ENCODE results near the gene EPHB2. TPM values are rescaled to one million over a fixed set of nuclear protein-coding genes. Genes with fewer than 3 reads are reported as not detected.

EPHB2 gene
- total RNA-seq, 1 donor from 2014 or later = 6.0 TPM

DNA sequence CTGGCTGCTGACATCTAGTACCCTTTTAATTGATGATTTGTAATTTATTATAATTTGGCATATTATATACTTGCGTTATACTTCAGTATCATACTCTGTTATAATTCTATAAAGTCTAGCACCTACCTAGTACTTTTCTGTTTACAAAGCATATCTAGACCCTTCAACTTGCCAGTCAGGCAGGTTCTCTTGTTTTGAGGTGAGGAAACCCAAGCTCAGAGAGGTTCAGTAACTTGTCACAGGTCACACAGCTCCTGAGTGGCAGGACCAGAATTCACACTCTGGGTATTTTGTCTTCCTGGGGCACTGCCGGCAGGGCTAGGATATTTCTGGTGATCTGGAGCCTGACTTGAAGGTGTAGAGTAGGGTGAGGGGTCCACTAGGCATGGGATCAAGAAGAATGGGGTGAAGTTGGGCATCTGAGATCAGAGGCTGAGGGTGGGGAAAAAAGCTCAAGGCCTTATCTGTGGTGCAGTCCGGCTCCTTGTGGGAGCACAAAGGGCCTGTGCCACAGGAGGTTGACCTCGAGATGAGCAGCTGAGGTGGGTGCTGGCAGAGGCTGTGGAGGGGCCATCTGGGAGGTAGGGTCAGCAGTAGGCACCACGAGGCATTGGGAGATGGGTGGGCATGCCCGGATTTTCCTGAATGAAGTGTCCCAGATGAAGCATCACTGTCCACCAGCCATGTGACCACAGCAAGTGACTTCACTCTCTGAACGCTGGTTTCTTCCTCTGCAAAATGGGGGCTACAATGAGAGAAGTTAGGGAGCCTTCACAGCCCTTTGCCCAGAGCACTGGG, 102.6 kb downstream of the EPHB2 start:
- H3K4me3 ChIP-seq = no peak overlapping the region
- H3K36me3 ChIP-seq = no peaks in the 10 kb centered on the region
- TF ChIP-seq, protein P1, sequence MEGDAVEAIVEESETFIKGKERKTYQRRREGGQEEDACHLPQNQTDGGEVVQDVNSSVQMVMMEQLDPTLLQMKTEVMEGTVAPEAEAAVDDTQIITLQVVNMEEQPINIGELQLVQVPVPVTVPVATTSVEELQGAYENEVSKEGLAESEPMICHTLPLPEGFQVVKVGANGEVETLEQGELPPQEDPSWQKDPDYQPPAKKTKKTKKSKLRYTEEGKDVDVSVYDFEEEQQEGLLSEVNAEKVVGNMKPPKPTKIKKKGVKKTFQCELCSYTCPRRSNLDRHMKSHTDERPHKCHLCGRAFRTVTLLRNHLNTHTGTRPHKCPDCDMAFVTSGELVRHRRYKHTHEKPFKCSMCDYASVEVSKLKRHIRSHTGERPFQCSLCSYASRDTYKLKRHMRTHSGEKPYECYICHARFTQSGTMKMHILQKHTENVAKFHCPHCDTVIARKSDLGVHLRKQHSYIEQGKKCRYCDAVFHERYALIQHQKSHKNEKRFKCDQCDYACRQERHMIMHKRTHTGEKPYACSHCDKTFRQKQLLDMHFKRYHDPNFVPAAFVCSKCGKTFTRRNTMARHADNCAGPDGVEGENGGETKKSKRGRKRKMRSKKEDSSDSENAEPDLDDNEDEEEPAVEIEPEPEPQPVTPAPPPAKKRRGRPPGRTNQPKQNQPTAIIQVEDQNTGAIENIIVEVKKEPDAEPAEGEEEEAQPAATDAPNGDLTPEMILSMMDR (IDR thresholded peaks at IDR 0.05) = no peak
- ATAC-seq = no peak
- H3K27ac ChIP-seq = no peak overlapping the region
- no peaks in the 10 kb centered on the region for H3K9me3 ChIP-seq
- intact Hi-C loops (cut with DNase I) = no loop called here
- no peaks in the 10 kb centered on the region for H3K4me1 ChIP-seq
- no peaks in the 10 kb centered on the region for H3K27me3 ChIP-seq
- DNase-seq = no peak

DNA sequence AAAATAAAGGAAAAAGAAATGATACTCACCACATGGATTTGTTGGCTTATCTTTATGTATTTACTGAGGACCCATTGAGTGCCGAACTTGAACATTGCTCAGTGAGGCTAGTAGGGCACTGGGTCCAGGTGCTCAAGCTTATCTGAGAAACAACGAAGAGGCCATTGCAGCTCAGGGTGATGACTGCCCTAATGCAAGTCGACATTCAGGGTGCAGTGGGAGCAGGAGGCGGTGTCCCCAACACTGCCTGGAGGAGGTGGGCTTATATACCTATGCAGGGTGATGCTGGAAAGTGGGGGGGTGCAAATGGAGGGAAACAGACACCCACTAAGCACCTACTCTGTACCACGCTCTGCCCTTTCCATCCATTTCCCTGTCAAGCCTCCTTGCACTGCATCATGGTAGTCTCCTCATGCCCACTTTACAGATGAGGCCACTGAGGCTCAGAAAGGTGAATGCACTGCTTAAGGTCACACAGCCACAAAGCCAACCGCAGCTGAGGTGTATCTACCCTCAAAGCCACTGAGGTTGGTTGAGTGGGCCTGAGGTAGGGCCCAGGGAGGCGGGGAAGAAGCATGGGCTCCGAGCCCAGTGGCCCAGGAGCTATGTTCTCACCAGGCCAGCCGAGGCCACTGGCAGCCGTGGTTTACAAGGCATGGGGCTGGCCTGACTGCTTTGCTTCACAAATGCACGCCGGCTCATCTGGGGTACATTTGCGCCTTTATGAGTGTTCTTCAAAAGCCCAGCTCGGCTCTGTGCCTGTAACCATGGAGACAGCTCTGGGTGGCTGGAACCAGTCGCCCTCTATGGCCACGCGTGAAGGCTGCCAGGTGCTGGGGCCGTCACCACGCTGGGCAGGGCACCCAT, 103.8 kb downstream of the EPHB2 start:
- intact Hi-C loops (cut with DNase I) = no loop called here
- Histone ChIP-seq H3K4me1 (no peaks in the 10 kb centered on the region), H3K27me3 (no peaks in the 10 kb centered on the region), H3K36me3 (no peaks in the 10 kb centered on the region), H3K4me3 (no peak overlapping the region), H3K9me3 (no peaks in the 10 kb centered on the region), H3K27ac (no peak overlapping the region)
- TF ChIP-seq, protein P1 (IDR thresholded peaks at IDR 0.05) = no peak
- DNase-seq (peak; percentile 84), ATAC-seq (peak; percentile 75)

DNA sequence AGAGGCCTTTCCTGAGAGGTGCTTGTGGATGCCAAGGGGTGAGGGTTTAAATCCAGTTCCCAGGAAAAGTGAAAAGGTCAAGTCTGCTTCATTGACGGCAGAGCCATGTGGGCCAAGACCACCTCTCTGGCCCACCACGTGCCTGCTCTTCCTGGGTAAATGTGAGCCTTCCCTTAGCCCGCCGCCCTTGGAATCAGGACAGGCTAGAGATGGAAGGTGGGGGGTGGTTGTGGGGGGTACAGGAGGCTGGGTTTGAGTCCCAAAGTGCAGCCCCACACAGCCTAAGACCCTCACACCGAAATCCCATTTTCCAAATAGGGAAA, 104.4 kb downstream of the EPHB2 start:
- no peaks in the 10 kb centered on the region for H3K4me1 ChIP-seq
- no peak for ATAC-seq

DNA sequence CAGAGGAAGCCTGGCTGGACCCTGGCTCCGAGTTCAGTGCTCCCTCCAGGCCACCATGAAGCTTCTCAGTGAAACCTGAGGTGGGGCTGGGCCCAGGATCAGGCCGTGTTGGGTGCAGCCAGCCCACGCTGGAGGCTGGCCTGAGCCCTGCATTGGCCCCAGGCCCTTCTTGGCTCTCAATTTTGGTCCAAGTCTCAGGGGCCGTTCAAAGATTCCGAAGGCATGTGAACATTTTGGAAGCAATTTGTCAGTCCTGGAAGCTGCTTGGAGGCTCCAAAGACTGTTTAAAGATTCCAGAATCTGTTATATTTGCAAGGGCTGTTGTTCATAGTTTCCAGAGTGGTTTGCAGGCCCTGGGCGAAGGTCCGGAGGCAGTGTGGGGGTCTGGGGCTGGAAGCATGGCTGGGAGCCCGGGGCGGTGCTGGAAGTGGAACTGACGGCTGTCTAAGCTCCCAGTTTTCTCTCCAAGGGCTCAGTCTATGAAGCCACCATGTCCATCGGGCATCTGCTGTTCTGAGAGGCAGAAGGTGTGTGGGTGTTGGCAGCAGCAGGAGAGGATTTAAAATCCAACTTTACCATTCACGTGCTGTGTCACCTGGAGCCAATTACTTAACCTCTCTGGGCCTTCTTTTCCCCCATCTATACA, 104.9 kb downstream of the EPHB2 start:
- TF ChIP-seq, protein P1 (IDR thresholded peaks at IDR 0.05) = no peak
- intact Hi-C loops (cut with DNase I) = no loop called here
- DNase-seq = no peak

More for the DNA sequence above, 104.4 kb downstream of the EPHB2 start:
- no peak overlapping the region for H3K4me3 ChIP-seq
- H3K36me3 ChIP-seq = no peaks in the 10 kb centered on the region
- TF ChIP-seq, protein P1 (IDR thresholded peaks at IDR 0.05) = no peak
- DNase-seq = no peak
- H3K9me3 ChIP-seq = no peaks in the 10 kb centered on the region
- H3K27ac ChIP-seq = no peak overlapping the region
- no peaks in the 10 kb centered on the region for H3K27me3 ChIP-seq
- intact Hi-C loops (cut with DNase I) = no loop called here

DNA sequence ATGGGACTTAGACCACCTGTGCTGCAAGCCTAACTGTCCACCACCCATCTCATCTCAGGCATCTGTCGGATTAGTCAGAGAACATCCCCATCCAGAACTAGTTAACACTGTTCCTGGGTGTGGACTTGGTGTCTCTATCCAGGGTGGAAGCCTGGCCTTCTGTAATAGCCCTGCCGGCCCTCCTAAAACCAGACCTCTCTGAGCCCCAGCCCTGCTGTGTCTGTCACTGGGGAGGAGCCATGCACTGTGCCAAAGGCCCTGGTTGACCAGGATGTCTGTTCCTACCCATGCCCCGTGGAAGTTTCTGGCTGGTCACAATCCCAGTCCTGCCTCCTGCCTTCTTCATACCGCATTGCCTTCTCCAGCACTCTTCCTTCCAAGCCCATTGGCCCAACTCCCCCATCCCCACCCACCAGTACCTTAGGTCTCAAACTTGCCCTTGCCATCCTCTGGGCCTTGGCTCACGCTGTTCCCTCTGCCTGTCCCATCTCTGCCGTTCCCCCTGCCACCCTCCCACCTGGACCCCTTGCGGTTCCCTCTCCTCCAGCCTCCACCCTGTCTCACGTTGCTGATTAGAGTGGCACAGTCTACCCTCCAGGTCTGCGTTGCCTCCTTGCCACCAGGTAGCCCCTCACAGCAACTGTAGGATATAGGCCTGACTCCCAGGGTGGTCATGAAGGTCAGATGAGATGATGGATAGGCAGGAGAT, 105.6 kb downstream of the EPHB2 start:
- Histone ChIP-seq H3K27ac (no peak overlapping the region), H3K4me3 (no peak overlapping the region), H3K27me3 (no peaks in the 10 kb centered on the region), H3K4me1 (no peaks in the 10 kb centered on the region), H3K36me3 (no peaks in the 10 kb centered on the region), H3K9me3 (no peaks in the 10 kb centered on the region)
- TF ChIP-seq, protein P1 (IDR thresholded peaks at IDR 0.05) = no peak
- intact Hi-C loops (cut with DNase I) = no loop called here
- DNase-seq (no peak), ATAC-seq (no peak)

More for the DNA sequence above, 104.9 kb downstream of the EPHB2 start:
- Histone ChIP-seq H3K9me3 (no peaks in the 10 kb centered on the region), H3K27ac (no peak overlapping the region), H3K27me3 (no peaks in the 10 kb centered on the region), H3K36me3 (no peaks in the 10 kb centered on the region), H3K4me3 (no peak overlapping the region), H3K4me1 (no peaks in the 10 kb centered on the region)
- no peak for ATAC-seq

All from upper lobe of right lung (tissue), 1 donor.